ENCODE data around the gene AMH.
A peak's percentile ranks its signal among the peaks of the same experiment; 100 is the strongest.

Gene AMH

DNA sequence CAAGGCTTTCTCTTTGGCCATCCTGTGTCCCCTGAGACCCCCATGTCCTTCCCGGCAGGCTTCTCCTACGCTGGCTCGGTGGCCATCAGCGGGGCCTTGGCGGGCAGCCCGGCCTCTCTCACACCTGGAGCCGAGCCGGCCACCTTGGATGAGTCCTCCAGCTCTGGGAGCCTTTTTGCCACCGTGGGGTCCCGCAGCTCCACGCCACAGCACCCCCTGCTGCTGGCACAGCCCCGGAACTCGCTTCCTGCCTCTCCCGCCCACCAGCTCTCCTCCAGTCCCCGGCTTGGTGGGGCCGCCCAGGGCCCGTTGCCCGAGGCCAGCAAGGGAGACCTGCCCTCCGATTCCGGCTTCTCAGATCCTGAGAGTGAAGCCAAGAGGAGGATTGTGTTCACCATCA, 27.2 kb upstream of the AMH start:
- no peak for DNase-seq

DNA sequence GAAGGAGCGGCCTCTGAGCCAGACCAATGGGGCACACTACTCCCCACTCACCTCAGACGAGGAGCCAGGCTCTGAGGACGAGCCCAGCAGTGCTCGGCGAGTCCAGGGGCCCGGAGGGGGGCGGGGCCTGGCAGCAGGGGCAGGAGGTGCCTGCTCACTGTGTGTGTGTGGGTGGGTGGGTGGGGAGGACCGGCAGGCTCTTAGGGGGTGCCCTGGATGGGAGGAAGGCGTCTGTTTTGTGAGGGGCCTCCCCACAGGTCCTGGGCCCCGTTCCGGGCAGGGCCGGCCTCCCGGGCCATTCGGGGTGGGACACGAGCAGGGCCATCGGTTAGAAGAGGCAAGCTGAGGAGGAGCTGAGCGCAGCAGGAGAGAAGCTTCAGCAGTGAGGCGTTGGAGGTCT, 25.7 kb upstream of the AMH start:
- DNase-seq: no peak

DNA sequence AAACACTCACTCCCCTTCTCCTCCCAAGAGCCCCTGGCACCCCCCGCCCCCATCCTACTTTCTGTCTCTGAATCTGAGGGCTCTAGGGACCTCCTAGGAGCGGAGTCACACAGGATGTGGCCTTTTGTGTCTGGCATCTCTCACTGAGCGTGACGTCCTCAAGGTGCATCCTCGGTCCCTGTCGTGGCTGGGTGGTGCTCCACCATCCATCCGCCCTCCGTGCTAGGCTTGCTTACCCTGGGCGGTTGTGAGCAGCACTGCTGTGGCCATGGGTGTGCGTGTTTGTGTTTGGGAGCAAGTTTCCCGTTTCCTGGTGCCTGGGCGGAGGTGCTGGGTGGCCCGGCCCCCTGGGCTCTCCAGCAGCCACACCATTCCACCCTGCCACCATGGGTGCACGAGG, 25.2 kb upstream of the AMH start:
- no peak for DNase-seq

DNA sequence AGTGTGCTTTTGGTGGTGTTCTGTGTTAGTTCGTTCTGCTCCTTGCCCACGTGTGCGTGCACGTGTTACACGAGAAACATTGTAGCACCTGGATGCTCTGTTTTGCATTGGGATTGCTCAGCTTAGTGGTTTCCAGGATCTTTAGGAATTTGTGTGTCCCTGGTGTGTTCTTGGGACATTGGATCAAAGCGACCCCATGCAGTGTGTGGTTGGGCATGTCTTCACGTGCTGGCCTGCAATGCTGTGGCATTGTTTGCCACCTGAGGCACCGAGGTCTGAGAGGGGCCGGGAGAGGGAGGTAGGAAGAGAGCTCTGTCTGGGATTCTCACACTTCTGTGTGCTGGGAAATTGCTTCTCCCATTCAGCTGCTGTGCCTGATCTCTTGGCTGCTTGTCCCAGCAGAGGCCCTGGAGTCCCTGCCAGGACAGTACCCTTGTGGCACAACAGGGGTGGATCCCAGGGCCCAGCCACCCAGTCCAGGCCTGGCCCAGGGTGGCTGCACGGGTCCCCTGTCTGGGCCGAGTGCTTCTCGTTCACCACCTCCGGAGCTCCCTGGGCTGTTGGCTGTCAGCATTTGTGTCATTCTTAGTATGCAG, 24.3 kb upstream of the AMH start:
- DNase-seq: no peak

DNA sequence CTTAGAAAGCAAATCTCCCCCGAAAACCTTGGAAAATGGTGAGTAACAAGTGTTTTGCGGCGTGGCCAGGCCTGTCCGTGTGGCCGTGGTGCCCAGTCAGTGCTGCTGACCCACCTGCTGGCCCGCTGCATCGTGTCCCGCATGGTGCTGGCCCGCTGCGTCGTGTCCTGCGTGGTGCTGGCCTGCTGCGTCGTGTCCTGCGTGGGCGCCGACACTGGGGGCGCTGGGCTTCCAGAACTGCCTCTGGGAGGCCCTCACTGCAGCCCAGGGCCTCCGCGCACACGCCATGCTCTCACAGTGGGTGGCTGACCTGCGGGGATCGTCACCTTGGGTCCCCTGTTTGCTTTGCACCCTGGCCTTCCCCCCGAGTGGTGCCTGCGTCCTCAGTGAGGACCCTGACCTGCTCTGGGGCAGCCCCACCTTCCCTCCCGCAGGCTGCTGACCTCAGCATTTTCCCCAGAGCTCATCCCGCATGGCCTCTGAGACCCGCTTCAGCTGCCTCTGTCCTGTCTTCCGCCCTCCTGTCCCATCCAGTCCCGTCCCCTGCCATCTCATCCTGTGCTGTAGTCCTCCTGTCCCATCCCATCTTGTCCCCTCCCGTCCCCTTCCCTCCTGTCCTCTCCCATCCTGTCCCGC, 23.6 kb upstream of the AMH start:
- DNase-seq: no peak

DNA sequence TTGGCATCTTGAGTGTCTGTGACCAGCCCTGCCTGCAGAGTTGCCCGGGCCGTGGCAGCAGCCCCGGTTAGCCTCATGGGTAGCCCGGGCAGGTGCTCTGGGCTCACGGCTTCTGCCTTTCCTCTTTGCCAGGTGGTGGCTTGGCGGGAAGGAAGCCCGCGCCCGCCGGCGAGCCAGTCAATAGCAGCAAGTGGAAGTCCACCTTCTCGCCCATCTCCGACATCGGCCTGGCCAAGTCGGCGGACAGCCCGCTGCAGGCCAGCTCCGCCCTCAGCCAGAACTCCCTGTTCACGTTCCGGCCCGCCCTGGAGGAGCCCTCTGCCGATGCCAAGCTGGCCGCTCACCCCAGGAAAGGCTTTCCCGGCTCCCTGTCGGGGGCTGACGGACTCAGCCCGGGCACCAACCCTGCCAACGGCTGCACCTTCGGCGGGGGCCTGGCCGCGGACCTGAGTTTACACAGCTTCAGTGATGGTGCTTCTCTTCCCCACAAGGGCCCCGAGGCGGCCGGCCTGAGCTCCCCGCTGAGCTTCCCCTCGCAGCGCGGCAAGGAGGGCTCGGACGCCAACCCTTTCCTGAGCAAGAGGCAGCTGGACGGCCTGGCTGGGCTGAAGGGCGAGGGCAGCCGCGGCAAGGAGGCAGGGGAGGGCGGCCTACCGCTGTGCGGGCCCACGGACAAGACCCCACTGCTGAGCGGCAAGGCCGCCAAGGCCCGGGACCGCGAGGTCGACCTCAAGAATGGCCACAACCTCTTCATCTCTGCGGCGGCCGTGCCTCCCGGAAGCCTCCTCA, 22.9 kb upstream of the AMH start:
- no peak for DNase-seq

DNA sequence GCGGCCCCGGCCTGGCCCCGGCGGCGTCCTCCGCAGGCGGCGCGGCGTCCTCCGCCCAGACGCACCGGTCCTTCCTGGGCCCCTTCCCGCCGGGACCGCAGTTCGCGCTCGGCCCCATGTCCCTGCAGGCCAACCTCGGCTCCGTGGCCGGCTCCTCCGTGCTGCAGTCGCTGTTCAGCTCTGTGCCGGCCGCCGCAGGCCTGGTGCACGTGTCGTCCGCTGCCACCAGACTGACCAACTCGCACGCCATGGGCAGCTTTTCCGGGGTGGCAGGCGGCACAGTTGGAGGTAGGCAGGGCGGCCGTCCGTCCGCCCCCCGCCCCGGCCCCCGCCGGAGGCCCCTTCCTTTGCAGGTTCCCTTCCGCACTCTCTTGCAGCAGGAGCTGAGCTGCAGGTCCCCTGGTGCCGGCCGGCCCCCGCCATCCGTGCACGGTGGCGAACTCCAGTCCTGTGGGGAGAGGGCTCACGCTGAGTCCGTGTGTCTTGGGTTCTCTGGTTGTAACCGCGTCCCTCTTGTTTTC, 22.2 kb upstream of the AMH start:
- DNase-seq: no peak

DNA sequence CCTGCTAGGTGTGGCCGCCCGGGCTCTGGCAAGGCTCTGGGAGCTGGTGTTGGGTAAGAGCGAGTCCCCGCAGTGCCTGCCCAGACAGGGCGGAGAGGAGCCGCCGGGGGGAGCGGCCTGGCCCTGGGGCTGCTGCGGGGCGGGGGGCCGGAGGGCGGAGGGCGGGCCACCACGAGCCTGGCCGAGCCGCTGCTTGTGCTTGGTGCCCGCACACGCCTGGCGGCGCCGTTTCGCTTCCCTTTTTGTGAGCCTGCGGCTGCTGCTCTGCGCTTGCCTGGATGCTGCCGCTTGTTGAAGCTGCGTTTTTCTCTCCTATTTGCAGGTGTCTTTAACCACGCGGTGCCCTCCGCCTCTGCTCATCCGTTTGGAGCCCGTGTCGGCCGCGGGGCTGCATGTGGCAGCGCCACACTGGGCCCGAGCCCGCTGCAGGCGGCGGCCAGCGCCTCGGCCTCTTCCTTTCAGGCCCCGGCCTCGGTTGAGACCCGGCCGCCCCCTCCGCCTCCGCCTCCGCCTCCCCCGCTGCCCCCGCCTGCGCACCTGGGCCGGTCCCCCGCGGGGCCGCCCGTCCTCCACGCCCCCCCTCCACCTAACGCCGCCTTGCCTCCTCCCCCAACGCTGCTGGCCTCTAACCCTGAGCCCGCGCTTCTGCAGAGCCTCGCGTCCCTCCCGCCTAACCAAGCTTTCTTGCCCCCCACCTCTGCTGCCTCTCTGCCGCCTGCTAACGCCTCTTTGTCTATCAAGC, 21.5 kb upstream of the AMH start:
- DNase-seq: no peak

DNA sequence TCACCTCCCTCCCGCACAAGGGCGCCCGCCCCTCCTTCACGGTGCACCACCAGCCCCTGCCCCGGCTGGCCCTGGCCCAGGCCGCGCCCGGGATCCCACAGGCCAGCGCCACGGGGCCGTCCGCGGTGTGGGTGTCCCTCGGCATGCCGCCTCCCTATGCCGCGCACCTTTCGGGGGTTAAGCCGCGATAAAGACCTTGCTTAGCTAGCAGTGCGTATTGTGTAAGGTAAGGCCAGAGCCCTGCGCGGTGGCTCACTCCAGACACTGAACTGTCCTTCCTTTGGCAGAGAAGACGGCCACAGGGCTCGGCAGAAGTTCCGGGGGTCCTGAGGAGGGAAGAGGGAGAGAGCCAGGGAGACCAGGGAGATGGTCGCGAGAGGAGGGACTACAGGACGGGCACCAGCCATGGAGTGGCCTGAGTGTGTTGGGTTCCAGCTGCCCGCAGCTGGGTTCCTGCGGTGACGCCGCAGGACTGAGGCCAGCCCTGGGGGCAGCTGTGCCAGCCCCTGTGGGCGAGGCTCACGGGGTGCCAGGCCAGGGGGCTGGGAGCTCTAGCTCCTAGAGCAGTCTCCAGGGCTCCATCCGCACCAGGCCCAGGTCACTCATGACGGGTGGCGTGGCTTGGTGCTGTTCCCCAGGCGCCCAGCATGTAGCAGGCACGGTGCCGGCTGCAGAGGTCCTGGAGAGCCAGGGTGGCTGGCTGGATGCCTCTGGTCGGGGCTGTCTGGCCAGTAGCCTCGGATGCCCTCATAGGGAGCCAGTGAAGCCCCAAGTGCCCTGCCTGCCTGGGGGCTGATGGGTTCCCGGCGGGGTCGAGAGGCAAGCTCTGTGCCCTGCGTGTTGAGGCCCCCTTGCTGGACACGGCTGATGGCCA, 20.7 kb upstream of the AMH start:
- no peak for DNase-seq

DNA sequence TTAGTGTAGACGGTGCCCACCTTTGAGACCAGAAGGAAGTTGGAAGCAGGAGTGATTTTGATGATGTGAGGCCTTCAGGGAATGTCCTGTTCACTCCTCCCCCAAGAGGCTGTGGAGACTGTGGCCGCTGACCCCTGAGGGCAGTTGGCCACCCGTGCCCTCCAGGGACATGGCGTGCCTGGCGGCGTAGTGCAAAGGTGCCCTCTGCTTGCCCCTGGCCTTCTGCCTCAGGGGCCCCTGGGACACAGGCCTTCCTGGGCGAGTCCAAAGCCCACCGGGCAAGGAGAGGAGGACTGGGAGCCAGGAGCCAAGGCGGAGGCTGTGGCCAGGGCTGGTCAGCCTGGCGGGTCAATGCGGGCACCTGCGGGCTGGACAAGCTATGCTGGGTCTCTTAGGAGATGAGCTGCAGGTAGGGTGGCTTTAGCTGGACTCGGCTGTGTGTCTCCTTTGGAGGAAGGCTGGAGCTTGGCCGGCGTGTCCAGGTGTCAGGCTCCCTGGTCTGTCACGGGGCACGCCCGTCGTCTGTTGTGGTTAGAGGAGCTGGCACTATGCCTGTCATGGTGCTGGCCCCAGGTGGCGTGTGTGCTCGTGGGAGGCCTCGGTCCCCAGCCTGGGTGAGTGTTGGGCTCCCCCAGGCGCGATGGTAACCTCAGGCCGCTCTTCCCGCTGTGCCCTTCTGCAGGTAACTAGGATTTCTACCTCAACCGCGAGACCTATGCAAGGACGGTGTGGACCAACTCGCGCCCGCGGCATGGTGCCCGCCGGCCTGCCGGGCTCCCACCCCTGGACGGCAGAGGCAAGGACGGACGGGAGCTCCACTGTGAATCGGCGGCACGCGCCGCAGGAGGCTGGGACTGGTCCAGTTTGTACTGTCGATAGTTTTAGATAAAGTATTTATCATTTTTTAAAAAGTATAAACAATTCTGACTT, 19.8 kb upstream of the AMH start:
- no peak for DNase-seq

DNA sequence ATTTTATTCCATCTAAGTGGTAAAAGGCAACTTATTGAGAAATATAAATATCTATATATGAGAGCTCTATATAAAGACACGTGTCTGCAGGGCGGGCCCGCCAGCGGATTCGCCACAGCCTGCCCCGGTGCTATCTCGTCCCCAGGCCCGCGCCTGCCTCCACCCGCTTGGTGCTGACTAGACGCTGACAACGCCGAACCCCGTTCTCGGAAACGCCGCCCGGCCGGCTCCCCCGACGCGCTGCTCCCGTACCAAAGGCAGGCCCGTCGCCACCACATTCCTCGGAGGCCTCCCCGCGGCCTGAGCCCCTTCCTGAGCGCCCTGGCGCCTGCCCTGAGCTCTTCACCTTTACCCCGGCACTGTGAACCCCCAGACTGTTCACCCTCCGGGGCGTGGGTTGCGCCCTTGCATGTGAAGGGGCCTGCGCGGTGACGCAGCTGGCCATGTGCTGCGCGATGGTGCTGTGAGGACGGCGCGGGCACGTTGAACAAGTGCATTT, 19.0 kb upstream of the AMH start:
- no peak for DNase-seq

DNA sequence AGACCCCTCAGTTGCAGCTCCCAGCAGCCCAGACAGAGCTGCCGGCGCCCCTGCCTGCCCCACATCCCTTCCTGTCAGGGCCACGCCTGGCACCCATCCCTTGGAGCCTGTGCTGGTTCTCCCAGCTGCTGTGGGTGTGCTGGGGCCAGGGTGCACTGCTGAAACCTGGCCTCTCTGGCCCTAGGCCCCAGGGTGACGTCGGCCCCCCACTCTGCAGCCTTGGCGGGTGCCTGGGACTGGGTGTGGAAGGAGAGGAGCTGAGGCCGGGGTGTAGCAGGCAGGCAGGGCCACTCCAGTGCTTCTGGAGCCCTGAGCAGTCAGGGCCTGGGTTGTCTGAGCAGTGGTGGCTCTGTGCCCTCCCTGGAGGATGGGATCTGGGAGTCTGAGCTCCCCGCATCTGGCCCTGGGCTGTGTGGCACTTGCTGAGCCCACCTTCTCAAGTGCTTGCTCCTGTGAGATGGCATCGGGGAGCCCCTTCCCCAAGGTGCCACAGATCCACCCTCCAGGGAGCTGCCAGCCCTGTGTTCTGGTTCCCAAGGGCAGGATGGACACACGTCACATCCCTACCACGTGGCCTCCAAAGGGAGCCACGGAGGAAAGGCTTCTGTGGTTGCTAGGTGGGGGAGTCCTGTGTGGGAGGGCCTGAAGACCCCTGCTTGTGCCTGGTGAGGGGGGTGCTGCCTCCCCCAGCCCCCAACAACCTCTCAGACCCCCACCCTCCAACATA, 18.2 kb upstream of the AMH start:
- no peak for DNase-seq

DNA sequence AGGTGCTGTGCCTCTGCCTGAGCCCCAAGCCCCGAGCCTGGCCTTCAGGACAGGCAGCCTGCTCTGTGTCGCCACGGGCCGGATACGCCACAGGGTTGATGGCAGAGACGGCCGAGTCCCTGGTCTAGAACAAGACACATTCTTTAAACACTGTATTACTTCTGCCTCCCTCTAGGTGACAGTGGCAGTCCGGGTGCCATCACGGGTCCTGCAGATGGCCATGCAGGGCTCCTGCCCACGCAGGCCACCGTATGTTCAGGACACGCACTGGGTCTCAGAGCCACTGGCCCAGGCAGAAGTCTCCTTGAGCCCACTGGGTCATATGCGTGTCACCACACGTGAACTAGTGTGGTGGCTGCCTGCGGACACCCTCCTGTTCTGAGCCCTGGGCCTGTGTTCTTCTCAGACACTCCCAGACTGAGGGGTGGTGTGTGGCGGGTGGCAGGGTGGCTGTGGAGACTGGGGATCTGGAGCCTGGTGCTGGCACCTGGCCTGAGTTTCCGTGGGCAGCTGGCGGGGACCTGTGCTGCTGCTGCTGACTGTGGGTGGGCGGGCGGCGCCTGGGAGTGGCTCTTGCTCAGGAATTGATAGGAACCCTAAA, 17.4 kb upstream of the AMH start:
- DNase-seq: no peak

DNA sequence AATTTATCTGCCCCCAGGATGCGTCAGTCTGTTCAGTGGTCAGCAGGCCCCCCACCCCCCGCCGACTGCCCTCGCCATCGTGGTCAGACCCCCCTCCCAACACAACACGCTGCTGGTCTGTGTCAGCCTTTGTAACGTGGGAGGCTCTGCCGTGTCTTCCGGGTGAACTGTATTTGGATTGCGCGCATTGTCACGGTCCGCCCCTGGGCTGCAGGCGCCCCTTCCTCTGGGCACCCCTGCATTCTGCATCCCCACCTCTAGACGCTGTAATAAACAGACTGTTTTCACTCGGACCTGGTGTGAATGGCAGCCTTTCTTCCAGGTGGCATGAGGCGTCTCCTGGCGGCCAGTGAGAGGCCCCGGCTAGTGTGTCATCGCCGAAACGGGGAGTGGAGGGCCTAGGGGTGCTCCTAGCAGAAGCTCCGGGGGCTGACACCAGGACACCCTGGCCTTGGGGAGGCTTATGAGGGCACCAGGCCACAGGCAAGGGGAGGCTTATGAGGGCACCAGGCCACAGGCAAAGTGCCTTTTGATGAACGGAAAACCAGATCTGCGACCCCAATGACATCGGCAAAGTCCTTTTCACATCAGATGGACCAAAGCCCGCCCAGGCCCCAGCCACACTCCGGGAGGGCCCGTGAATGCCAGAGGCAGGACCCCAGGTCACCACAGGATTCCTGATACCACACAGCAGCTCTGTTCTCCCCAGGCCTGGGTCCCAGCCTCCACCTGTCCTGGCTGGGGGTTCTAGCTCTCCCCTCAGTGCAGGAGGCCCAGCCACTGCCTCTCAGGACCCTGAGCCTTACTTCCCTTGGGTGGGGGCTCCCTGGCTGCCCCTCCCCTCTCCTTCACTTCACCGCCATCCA, 16.6 kb upstream of the AMH start:
- DNase-seq: no peak

DNA sequence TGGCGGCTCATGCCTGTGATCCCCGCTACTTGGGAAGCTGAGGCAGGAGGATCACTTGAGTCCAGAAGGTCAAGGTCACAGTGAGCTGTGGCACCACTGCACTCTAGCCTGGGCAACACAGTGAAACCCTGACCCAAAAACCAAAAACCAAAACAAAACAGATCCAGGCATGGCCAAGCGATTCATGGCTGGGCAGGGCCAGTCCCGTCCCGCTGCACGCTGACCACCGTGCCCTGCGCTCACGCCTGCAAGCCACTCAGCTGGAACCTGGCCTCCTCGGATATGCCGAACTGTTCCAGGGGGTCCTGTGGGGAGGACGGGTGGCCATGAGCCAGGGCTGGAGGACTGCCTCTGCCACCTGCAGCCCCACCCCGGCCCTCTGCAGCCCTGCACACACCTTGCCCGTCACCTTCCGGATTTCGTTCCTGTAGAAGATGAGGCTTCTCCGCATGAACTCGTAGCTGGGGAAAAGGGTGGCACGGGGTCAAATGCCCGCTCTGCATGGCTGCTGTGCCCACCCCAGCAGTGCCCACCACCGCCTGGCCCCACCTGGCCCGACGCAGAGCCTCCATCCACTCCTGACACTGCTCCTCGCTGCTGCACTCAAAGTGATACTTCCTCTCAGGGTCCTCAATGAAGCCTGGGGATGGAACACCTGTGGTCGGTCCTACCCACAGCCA, 15.4 kb upstream of the AMH start:
- DNase-seq: no peak

DNA sequence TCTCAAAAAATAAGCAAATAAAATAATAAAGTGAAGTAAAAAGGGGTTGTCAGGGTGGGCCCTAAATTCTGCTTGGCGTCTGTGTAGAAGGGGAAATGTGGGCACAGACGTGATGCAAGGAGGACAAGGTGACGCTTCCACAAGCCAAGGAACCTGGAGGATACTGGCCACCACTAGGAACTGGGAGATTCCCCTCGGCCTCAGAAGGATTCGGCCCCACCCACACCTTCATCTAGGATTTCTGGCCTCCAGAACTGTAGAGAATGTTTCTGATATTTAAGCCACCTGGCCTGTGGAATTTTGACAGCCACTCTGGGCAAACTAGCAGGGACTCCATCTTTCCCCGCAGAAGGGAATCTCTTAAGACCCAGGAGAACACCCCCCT, 14.1 kb upstream of the AMH start:
- no peak for DNase-seq

DNA sequence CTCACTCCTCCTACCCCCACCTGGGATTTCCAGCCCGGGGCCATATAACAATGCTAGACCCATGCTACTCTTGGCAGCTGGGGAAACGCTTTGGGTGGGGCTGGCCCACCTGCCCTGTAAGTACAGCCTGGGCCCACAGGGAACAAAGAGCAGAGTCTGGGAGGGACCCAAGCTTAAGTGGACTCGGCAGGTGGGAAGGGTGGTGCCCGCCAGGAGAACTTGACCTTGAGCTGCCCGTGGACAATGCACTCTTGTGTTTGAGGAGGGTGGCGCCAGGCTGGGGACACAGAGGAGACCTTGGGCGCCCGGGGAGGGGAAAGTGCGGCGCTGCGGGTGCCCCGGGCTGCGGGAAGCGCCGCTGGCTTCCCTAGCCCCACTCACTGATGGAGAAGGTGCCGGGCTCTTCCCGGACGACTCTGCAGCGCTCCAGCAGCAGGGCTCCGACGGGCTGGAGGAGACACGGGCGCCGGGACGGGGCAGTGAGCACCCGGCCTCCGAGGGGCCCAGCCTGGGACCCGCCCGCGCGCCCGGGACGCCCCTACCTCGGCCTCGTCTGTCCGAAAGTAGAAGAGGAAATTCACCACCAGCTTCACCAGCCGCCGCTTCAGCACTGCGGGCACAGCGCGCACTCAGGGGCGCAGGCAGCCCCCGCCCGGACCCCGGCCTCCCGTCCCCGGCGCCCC, 13.6 kb upstream of the AMH start:
- peak; percentile 42 for DNase-seq

DNA sequence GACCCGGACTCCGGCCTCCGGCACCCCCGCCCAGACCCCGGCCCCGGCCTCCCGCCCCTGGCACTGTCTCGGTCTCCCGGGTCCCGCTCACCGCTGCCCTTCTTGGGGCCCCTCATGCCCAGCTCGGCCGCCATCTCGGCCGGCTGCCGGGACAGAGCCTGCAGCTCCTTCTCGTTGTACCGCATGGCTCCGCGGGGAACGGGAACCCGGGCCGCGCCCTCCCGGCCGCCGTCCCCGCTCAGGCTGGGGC, 13.1 kb upstream of the AMH start:
- no peak for DNase-seq
